GM18861 (cell line): Measurements from ENCODE around the gene ARR3.
A peak's percentile ranks its signal among the peaks of the same experiment; 100 is the strongest.
"Not testable (repeated sequence)": the region's sequence is repeated elsewhere in the genome, so short reads cannot be mapped to it uniquely, and the experiment has no call there.

Experiments used
- ATAC-seq: cut with Tn5 transposase; IDR thresholded peaks from one replicate; pipeline ENCODE4 v1.9.1; 2021; ENCODE audit not compliant: unreplicated experiment

ARR3 gene

DNA sequence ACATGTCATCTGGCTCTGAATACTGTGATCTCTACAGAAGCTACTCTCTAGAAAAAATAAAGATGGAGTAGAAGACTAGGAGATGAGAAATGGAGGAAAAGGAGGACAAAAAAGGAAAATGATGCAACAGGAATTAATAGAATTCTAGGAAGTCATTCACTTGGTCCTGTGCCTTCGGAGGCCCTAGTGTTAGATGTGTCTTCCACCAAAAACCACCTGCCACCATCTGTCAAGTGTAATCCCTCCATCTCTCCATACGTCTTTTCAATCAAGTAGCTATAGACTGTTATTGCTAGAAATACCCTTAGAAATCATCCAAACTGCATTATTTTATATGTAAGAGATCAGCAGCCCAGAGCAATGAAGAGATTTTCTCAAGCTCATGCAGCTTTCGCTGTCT, 10.9 kb downstream of the ARR3 start:
- ATAC-seq = no peak

DNA sequence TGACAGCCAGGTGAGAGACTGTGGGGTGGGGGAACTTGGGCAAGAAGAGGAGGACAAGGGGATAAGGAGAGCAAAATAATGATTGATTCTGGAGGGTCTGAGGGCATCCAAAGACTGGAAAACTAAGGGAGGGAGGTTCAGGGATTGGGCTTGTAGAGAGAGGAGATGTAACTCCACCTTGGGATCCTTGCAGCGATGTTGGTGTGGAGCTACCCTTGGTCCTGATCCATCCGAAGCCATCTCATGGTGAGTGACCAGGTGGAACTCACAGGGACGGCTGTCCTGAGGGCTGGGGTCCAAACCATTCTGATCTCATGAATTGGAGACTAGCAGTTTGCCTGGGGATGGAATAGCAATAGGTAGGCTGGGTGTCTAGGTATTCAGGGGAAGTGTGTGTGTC, 12.4 kb downstream of the ARR3 start:
- no peak for ATAC-seq

DNA sequence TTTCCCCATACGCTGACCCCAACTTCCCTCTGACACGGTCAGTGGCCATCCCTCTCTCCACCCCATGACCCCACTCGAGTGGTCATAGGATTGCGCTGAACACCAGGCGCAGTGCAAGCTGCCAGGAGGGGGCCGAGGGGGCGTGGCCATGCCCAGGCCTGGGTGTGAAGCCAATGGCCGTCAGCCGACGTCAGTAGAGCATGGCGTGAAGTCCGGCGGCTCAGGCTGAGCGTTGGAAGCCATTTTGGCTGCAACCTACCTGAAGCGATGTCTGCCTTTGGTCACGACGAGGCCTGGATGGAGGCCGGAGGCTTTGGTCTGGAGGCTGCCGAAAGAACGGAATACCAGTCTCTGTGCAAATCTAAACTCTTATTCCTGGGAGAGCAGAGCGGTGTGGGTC, 13.8 kb downstream of the ARR3 start, which contains the start of gene RAB41:
TSS of gene RAB41 (plus strand) at position 222 of the 400 bp plus-strand sequence. CDS start at position 268, 46 bp downstream.
- ATAC-seq = no peak

DNA sequence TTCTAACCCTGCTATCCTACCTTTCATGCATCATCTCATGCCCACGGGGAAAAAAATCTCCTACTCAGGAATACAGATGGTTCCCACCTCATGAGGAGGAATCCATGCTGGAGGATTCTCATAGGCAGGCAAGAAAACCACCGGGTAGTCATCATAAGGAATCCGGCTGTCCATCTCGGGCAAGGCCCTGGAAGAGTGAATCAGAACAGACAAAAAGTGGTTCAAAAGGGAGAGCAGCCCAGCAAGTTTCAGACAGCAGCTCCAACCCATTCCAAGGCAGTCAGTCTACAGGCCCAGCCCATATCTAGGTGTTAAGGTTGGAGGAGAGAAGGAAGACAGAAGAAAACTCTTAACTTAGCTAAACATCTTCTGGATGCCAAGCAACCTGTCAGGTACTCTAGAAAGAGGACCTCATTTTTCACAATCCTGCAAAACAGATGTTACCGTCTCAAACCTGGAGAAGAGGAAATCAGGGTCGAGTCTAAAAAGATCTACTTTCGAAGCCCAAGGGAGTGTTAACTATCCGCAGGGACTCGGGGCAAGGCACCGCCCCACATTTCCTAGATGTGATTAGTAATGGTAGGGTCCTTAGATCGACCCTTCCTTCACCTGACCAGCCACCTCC, 21.1 kb downstream of the ARR3 start:
- no peak for ATAC-seq

DNA sequence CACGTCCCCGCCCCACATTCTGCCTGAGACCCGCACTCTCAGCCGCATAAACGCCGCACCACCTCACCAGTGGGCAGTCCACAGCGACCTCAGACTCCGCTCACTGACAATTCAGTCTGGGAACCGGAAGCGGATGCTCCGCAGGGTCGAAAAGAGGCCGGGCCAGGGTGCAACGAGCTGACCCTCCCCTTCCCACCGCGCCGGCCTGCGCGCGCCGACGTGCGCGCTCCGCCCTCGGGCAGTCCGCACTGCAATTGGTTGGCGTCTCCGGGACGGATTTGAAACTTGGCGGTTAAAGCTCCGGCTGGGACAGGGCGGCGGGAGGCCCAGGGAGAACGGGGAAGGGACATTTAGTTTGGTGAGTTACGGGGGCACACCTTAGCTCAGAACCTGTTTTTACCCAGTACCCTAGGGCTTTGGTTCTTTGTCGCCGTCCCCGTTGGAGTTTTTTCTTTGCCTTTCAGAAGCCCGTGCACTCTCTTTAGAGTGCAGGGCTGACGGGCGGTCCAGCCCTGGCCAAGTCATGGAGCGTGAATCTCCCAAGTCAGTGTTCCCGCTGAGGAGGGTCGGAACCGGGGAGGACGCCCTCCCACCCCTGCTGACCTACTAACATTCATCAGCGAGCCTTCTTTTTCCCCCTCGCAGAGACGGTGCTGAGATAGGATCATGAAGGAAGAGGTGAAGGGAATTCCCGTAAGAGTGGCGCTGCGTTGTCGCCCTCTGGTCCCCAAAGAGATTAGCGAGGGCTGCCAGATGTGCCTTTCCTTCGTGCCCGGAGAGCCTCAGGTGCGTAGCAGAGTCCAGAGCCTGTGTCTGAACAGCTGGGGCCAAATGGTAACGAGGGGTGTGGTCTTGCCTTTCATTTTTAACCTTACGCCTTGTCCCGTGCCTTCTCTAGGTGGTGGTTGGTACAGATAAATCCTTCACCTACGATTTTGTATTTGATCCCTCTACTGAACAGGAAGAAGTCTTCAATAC, 21.9 kb downstream of the ARR3 start, which contains the start of the genes KIF4A and PDZD11:
TSS of gene KIF4A (plus strand) at position 312 of the 978 bp plus-strand sequence. CDS start at position 667, 355 bp downstream.
TSS of gene PDZD11 (minus strand) at position 135 of the 978 bp plus-strand sequence. CDS start 586 bp downstream, outside the sequence.
- ATAC-seq = peak; percentile 92

DNA sequence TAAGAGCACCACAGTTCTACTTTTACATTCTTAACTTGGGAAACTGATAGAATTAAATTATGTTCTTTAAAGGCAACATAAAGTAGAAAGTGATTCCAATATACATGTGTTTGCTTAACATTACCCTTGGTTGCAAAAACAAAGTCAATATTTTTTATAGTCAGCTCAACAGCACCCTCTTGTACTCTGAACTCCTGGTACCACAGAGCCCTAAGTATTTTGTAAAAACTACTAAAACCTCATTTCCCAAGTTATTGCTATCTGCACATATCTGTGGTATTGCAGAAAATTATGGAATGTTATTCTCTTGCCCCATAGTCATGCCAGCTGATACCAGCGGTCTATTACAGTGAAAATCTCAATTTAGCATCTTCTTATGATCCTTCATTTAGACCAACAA, 24.7 kb downstream of the ARR3 start:
- ATAC-seq = no peak

DNA sequence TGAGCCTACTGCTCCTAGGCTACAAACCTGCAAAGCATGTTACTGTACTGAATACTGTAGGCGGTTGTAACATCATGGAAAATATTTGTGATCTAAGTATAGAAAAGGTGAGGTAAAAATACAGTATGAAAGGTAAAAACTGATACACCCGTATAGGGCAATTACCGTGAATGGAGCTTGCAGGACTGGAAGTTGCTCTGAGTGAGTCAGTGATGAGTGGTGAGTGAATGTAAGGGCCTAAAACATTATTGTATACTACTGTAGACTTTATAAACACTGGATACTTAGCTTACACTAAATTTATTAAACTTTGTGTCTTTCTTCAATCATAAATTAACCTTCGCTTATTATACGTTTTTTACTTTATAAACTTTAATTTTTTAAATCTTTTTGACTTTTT, 25.5 kb downstream of the ARR3 start:
- no peak for ATAC-seq

DNA sequence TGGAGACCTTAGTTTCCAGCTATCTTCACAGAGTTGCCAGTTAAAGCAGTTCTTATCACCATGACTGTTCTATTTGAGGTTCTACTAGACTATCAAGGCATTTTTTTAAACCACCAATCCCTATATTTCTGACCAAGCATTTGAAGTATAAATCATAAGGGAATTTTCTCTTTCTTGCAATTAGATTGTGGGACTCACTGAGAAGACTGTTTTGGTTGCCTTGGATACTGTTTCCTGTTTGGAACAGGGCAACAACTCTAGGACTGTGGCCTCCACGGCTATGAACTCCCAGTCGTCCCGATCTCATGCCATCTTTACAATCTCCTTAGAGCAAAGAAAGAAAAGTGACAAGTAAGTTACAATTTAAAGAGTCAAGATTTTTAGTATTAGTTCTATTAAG, 33.6 kb downstream of the ARR3 start:
- no peak for ATAC-seq

DNA sequence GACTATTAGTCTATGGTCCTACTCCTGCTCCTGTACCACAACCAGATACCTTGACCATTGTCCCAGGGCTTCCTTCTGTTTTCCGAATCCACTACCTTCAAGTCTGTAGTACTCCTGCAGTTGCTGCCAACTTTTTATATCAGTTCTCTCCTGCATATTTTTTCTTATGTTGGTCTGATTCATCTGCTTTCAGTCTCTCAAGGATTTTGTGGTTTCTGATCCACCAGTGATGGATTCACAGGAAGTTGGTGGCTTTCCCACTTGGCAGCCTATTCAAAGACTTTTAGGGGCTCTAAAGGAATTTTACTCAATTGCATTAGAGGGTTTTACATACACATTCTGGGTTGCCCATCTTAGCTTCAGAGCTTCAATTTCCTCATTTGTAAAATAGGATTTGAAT, 45.4 kb downstream of the ARR3 start:
- no peak for ATAC-seq

DNA sequence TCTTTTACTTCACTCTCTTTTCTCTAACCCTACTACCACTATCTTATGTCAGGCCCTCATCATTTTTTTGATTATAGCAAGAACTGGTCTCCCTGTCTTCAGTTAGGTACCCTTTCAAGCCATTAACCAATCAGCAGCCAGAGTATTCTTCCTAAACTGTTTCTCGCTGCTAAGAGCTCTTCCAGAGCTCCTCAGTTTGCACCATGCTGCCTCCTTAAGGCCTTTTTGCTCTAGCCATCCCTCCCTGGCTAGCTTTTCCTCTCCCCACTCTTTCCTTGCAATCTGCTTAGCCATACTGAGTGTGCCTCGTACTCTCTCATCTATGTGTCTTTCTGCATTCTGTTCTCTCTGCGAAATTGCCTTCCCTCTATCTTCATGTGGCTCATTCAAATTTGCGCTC, 54.6 kb downstream of the ARR3 start:
- ATAC-seq = no peak

DNA sequence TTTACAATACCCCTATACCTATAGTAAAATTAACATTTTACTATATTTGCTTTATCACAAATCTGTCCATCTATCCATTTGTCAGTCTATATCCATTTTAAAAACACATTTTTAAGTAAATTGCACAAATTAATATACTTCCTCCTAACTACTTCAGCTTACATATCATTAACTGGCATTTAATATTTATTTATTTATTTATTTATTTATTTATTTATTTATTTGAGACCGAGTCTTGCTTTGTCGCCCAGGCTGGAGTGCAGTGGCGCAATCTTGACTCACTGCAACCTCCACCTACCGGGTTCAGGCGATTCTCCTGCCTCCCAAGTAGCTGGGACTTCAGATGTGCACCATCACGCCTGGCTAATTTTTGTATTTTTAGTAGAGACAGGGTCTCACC, 55.5 kb downstream of the ARR3 start:
- not testable (repeated sequence) for ATAC-seq

DNA sequence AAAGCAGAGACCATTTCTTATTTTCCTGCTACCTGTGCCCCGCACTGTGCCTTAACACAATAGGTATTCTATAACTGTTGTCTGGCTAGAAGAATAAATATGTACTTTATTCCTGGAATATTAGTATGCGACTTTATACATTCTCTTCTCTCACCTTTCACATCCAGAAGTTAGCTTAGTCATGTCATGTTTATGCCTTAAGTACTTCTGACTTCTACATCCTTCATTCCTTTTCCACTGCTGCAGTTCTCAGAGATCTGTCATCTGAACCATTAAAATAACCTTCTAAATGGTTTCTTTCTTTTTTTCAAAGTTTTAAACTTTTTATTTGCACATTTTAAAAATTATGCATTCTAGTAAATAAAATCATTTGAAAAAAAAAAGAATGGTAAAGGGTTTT, 56.2 kb downstream of the ARR3 start:
- ATAC-seq = no peak

DNA sequence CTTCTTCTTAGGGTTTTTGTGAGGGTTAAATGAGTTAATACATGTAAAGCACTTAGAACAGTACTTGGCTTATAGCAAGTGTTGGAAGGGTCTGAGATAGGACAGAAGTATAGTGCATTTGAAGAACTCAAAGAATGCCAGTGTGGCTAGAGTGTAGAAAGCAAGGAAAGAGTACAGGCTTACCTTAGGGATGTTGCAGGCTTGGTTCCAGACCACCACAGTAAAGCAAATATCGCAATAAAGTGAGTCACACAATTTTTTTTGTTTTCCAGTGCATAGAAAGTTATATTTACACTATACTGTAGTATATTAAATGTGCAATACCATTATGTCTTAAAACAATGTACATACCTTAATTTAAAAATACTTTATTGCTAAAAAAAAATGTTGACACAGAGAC, 63.0 kb downstream of the ARR3 start:
- no peak for ATAC-seq
